ENCODE results near the gene ZNF750.
A peak's percentile ranks its signal among the peaks of the same experiment; 100 is the strongest.

ZNF750 gene

GRCh38 chr17:82872591-82873520 is 33.0 kb upstream of the ZNF750 start:
- no peak for DNase-seq

GRCh38 chr17:82871776-82872561 is 32.1 kb upstream of the ZNF750 start:
- no peak for DNase-seq

- DNase-seq = no peak
Measured at GRCh38 chr17:82871056-82871775, 31.4 kb upstream of the ZNF750 start.

- no peak for DNase-seq
Measured at GRCh38 chr17:82870541-82870940, 30.7 kb upstream of the ZNF750 start.

- DNase-seq = no peak
Measured at GRCh38 chr17:82870091-82870491, 30.3 kb upstream of the ZNF750 start.

GRCh38 chr17:82869536-82869935 is 29.7 kb upstream of the ZNF750 start:
- no peak for DNase-seq

- no peak for DNase-seq
Measured at GRCh38 chr17:82868715-82869131, 28.9 kb upstream of the ZNF750 start.

GRCh38 chr17:82867763-82868325 is 28.0 kb upstream of the ZNF750 start:
- DNase-seq = no peak

GRCh38 chr17:82866590-82867191 is 26.9 kb upstream of the ZNF750 start:
- DNase-seq = no peak

GRCh38 chr17:82865774-82866395 is 26.1 kb upstream of the ZNF750 start:
- no peak for DNase-seq

GRCh38 chr17:82865274-82865673 is 25.5 kb upstream of the ZNF750 start:
- no peak for DNase-seq

GRCh38 chr17:82864713-82865248 is 25.0 kb upstream of the ZNF750 start:
- DNase-seq = peak; percentile 72

- DNase-seq = no peak
Measured at GRCh38 chr17:82863941-82864712, 24.3 kb upstream of the ZNF750 start.

- DNase-seq = no peak
Measured at GRCh38 chr17:82863383-82863940, 23.6 kb upstream of the ZNF750 start.

- no peak for DNase-seq
Measured at GRCh38 chr17:82862737-82863382, 23.0 kb upstream of the ZNF750 start.

GRCh38 chr17:82862191-82862590 is 22.4 kb upstream of the ZNF750 start:
- DNase-seq = no peak

- no peak for DNase-seq
Measured at GRCh38 chr17:82861393-82861775, 21.6 kb upstream of the ZNF750 start.

GRCh38 chr17:82860606-82861392 is 21.0 kb upstream of the ZNF750 start:
- no peak for DNase-seq

Data from NCI-H510A (cell line).